HepG2 (cell line): Measurements from ENCODE around the gene ZSCAN21. TPM values are rescaled to one million over a fixed set of nuclear protein-coding genes. Genes with fewer than 3 reads are reported as not detected.

Experiments used
- CHD4 ChIP-seq: fragments of 200-600 bp; sonication (generic); IDR thresholded peaks from 2 replicates; pipeline ENCODE4 v1.7.0; 2017; ENCODE audit warnings: mild to moderate bottlenecking, low read length, borderline replicate concordance
- ELF3 ChIP-seq: IDR thresholded peaks from 2 replicates; pipeline ENCODE4 v1.6.1; 2016; ENCODE audit warnings: missing genetic modification reagents, missing compliant biosample characterization
- GFI1 ChIP-seq: sonication (generic); formaldehyde crosslinking; IDR thresholded peaks from 2 replicates; pipeline ENCODE4 v1.5.0; 2020; ENCODE audit warnings: missing genetic modification reagents, mild to moderate bottlenecking, borderline replicate concordance
- GTF2F1 ChIP-seq: fragments of 150-350 bp; IDR thresholded peaks from 2 replicates; pipeline ENCODE4 v1.6.1; 2014; ENCODE audit warnings: low read length
- HNF4G ChIP-seq, 2 experiments: sonication (generic) in 1 of 2; formaldehyde crosslinking in 1 of 2; IDR thresholded peaks; 2 replicates each; pipeline versions ENCODE4 v1.4.0 to v1.6.1; 2011 to 2020; ENCODE audit warnings: borderline replicate concordance in 2 of 2, low read depth in 2 of 2, mild to moderate bottlenecking in 2 of 2, low read length in 1 of 2, missing genetic modification reagents in 1 of 2, moderate library complexity in 1 of 2
- KAT2B ChIP-seq: fragments of 150-350 bp; IDR thresholded peaks from 2 replicates; pipeline ENCODE4 v1.6.1; 2014; ENCODE audit warnings: low read depth, low read length, borderline replicate concordance
- NCOA1 ChIP-seq: sonication (generic); formaldehyde crosslinking; IDR thresholded peaks from 2 replicates; pipeline ENCODE4 v1.9.0; 2021; ENCODE audit warnings: missing genetic modification reagents
- NONO ChIP-seq, 2 experiments: fragments of 450-650 bp in 1 of 2; sonication (generic) in 1 of 2; formaldehyde crosslinking in 1 of 2; IDR thresholded peaks in 1 of 2; conservative IDR thresholded peaks in 1 of 2; 2 replicates each; pipeline versions ENCODE4 v1.6.1 to v1.8.0; 2017 to 2022; ENCODE audit warnings: mild to moderate bottlenecking in 1 of 2, missing genetic modification reagents in 1 of 2, moderate library complexity in 1 of 2
- PBX2 ChIP-seq: IDR thresholded peaks from 2 replicates; pipeline ENCODE4 v1.6.1; 2016; ENCODE audit warnings: control low read depth
- PCBP1 ChIP-seq: fragments of 200-400 bp; formaldehyde crosslinking; IDR thresholded peaks from 2 replicates; pipeline ENCODE4 v1.6.1; 2017; ENCODE audit warnings: mild to moderate bottlenecking, low read depth, low read length, borderline replicate concordance
- SNAI1 ChIP-seq: sonication (generic); formaldehyde crosslinking; IDR thresholded peaks from 2 replicates; pipeline ENCODE4 v1.5.0; 2020; ENCODE audit warnings: mild to moderate bottlenecking, missing genetic modification reagents, borderline replicate concordance
- TBL1XR1 ChIP-seq: fragments of 150-350 bp; IDR thresholded peaks from 2 replicates; pipeline ENCODE4 v1.6.1; 2014; ENCODE audit warnings: borderline replicate concordance, low read length; ENCODE audit not compliant: partially characterized antibody
- TEF ChIP-seq: sonication (generic); formaldehyde crosslinking; IDR thresholded peaks from 2 replicates; pipeline ENCODE4 v1.5.0; 2020; ENCODE audit warnings: missing genetic modification reagents
- TOE1 ChIP-seq: sonication (generic); formaldehyde crosslinking; IDR thresholded peaks from 2 replicates; pipeline ENCODE4 v1.4.0; 2020; ENCODE audit warnings: mild to moderate bottlenecking, missing genetic modification reagents
- ZBTB2 ChIP-seq: sonication (generic); formaldehyde crosslinking; IDR thresholded peaks from 2 replicates; pipeline ENCODE4 v1.8.0; 2022; ENCODE audit warnings: low read depth, missing genetic modification reagents
- ZBTB26 ChIP-seq: IDR thresholded peaks from 2 replicates; pipeline ENCODE4 v1.6.1; 2016; ENCODE audit warnings: missing compliant biosample characterization, missing genetic modification reagents, borderline replicate concordance
- ZKSCAN8 ChIP-seq: IDR thresholded peaks from 2 replicates; pipeline ENCODE4 v1.6.1; 2016; ENCODE audit warnings: borderline replicate concordance, missing genetic modification reagents, missing compliant biosample characterization
- ZNF260 ChIP-seq: sonication (generic); formaldehyde crosslinking; IDR thresholded peaks from 2 replicates; pipeline ENCODE4 v1.4.0; 2020; ENCODE audit warnings: missing genetic modification reagents, low read depth, mild to moderate bottlenecking, borderline replicate concordance
- ZNF33A ChIP-seq: sonication (generic); formaldehyde crosslinking; IDR thresholded peaks from 2 replicates; pipeline ENCODE4 v1.5.1; 2020; ENCODE audit warnings: missing genetic modification reagents, mild to moderate bottlenecking, moderate library complexity, borderline replicate concordance
- ZNF383 ChIP-seq: sonication (generic); formaldehyde crosslinking; IDR thresholded peaks from 2 replicates; pipeline ENCODE4 v1.4.0; 2020; ENCODE audit warnings: missing genetic modification reagents, mild to moderate bottlenecking, borderline replicate concordance
- ZNF414 ChIP-seq: sonication (generic); formaldehyde crosslinking; IDR thresholded peaks from 2 replicates; pipeline ENCODE4 v1.5.0; 2020; ENCODE audit warnings: missing genetic modification reagents
- ZNF441 ChIP-seq: sonication (generic); formaldehyde crosslinking; IDR thresholded peaks from 2 replicates; pipeline ENCODE4 v1.7.0; 2021; ENCODE audit warnings: missing genetic modification reagents, borderline replicate concordance
- ZNF549 ChIP-seq: sonication (generic); formaldehyde crosslinking; IDR thresholded peaks from 2 replicates; pipeline ENCODE4 v1.5.0; 2020; ENCODE audit warnings: missing genetic modification reagents
- polyA plus RNA-seq, 8 experiments: library from polyadenylated mRNA; depleted of rRNA in 3 of 8; stranded (reverse) in 7 of 8; unstranded in 1 of 8; fragments of >200 nt; fragmentation: Illumina TruSeq in 4 of 8; extraction: Trizol in 4 of 8; gene quantifications; 2 replicates each; pipeline versions ENCODE4 v1.2.1 to v1.2.3, GENCODE V29; 2011 to 2016; ENCODE audit warnings: low read depth in 4 of 8, missing spikeins in 1 of 8, mixed read lengths in 1 of 8; ENCODE audit not compliant: insufficient read depth in 1 of 8
- total RNA-seq, 5 experiments: library from RNA; depleted of rRNA; stranded (reverse); fragments of >200 nt; fragmentation: Illumina TruSeq; extraction: Trizol; gene quantifications; 2 replicates each; pipeline ENCODE4 v1.2.3, GENCODE V29; 2016; ENCODE audit warnings: low read depth in 1 of 5

ZSCAN21 gene
- total and polyA plus RNA-seq, 2 of the 13 experiments (the other 11 are each of a cell fraction or from before 2014, with no cell fraction given) = 7.0 to 10.0 TPM

- TF ChIP-seq HNF4G (IDR thresholded peaks at IDR 0.05; ENCODE audit: borderline replicate concordance, low read depth, low read length) = peak; percentile 89; the same call in 1 of the 2 replicates
- peak; percentile 95 for TF ChIP-seq HNF4G (CRISPR knock-in tag; IDR thresholded peaks at IDR 0.05; ENCODE audit: borderline replicate concordance, low read depth)
- peak; percentile 88 for TF ChIP-seq GFI1 (CRISPR knock-in tag)
- TF ChIP-seq ZBTB2 (CRISPR knock-in tag) = no peak
- no peak for TF ChIP-seq NONO (IDR thresholded peaks at IDR 0.05)
- TF ChIP-seq NONO (CRISPR knock-in tag; conservative IDR thresholded peaks at IDR 0.05) = peak; percentile 99
- TF ChIP-seq ZNF414 (CRISPR knock-in tag) = peak; percentile 96
- TF ChIP-seq ZNF33A (CRISPR knock-in tag) = no peak
- no peak for TF ChIP-seq KAT2B
- peak; percentile 89 for TF ChIP-seq TBL1XR1
- no peak for TF ChIP-seq SNAI1 (CRISPR knock-in tag)
- TF ChIP-seq ZNF441 (CRISPR knock-in tag) = peak; percentile 64; the same call in 1 of the 2 replicates
- no peak for TF ChIP-seq GTF2F1
- TF ChIP-seq TOE1 = no peak
- TF ChIP-seq ELF3 (CRISPR knock-in tag) = peak; percentile 69
- peak; percentile 79; the same call in 1 of the 2 replicates for TF ChIP-seq ZBTB26 (CRISPR knock-in tag)
- no peak for TF ChIP-seq PBX2
- no peak for TF ChIP-seq CHD4
- peak; percentile 91 for TF ChIP-seq NCOA1
- TF ChIP-seq ZKSCAN8 = peak; percentile 93; the same call in 1 of the 2 replicates
- no peak for TF ChIP-seq ZNF549 (CRISPR knock-in tag)
- no peak for TF ChIP-seq TEF (CRISPR knock-in tag)
- TF ChIP-seq ZNF260 (CRISPR knock-in tag) = no peak
- TF ChIP-seq PCBP1 = no peak
- TF ChIP-seq ZNF383 (CRISPR knock-in tag) = no peak
Observed at GRCh38 chr7:100003711-100004661, 45.6 kb upstream of the ZSCAN21 start (continued).
